Activated T-helper 1 cell treated with anti-CD3 and anti-CD28 coated beads, Interleukin-2, amount 50 U/mL, for 16 hours (primary cell): Measurements from ENCODE around the gene SPIRE2.
A peak's percentile ranks its signal among the peaks of the same experiment; 100 is the strongest.
"Not testable (repeated sequence)": the region's sequence is repeated elsewhere in the genome, so short reads cannot be mapped to it uniquely, and the experiment has no call there.

ENCODE experiments used
- DNase-seq, 2 donors: peaks; one replicate each; pipeline ENCODE4 v3.0.0-alpha.2; 2020; ENCODE audit warnings: low read depth in 1 of 2, low spot score in 1 of 2

SPIRE2 gene

GRCh38 chr16:89862732-89863131 is 34.5 kb downstream of the SPIRE2 start:
- no peak for DNase-seq

DNA sequence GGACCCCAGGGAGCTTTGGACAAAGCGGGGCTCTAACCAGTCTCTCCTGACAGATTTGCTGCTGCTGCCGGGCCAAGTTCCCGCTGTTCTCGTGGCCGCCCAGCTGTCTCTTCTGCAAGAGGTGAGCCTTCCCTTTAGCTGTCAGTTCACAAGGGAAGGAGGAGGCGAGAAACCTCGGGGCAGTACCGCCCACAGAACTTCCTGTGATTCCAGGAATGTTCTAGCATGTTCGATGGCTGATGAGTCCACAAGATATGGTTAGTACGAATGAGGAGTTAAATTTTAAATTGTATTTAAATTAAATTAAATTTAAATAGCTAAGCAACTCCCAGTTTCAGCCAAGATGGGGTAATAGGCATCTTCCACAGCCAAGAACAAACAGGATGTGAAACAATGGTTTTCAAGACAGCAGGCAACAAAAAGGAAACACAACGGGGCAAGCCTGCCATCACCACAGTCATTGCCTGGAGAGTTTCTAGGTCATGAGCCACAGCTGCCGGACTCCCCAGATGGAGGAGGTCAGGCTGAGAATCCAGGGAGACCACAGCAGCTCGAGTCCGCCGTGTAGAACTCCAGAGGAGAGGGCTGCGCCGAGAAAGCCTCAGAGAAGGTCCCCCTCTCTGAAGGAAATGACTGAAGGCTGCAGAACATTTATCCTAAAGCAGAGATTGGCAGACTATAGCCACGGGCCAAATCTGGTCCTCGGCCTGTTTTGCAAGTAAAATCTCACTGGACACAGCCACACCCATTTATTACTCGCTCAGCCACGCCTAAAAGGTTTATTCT is 35.7 kb downstream of the SPIRE2 start:
- peak in 1 of 2 donors; percentile 30 for DNase-seq

DNA sequence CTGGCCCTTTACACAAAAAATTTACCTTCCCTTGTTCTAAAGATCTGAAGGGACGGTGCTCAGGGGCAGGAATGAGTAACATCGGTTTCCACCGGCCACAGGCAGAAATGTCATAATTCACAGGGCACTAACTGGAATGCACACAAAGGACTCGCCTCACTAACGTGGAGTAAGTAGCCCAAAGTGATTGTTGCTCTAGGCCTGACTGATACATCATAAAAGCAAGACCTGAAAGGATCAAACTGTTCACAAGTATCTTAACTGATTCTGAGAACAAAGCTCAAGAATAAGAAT is 36.2 kb downstream of the SPIRE2 start:
- no peak for DNase-seq

- DNase-seq: no peak
Observed at GRCh38 chr16:89867918-89868317, 39.6 kb downstream of the SPIRE2 start.

DNA sequence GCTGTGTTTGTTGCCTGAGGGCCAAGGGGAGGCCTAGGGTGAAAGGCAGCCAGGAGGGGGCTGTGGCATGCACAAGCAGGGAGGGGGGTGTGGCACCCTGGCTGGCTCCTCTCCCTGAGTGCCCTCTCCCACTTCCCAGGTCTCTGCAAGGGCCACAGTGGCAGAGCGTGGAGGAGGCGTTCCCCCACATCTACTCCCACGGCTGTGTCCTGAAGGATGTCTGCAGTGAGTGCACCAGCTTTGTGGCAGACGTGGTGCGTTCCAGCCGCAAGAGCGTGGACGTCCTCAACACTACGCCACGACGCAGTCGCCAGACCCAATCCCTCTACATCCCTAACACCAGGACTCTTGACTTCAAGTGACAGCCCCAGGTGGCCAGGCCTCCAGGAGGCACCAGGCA is 41.6 kb downstream of the SPIRE2 start:
- no peak for DNase-seq

GRCh38 chr16:89870440-89870839 is 42.2 kb downstream of the SPIRE2 start:
- no peak for DNase-seq

DNA sequence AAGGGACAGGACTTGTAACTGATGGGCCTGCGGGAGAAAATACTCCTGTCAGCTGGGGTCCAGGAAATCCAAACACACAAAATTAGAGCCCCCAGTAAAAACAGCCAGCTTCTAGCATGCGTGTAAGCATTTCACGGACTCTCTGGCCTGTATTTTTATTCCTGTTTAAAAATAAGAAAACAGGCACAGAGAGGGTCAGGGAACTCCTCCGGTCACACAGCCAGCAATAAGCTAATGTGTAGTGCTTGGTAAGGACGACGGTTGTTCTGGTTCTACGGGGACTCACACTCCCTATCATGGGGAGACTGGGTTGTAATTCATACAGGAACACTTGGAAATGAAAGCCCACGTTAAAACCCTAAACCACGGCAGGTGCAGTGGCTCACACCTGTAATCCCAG is 43.6 kb downstream of the SPIRE2 start:
- DNase-seq: no peak

- peak; percentile 76 to 80 for DNase-seq
Observed at GRCh38 chr16:89873109-89873971, 45.1 kb downstream of the SPIRE2 start, which contains the start of gene TCF25. TCF25 (plus strand) TSS chr16:89873592; CDS start chr16:89873668, 76 bp downstream.

GRCh38 chr16:89873972-89874689 is 45.9 kb downstream of the SPIRE2 start:
- DNase-seq: peak; percentile 84 to 92

DNA sequence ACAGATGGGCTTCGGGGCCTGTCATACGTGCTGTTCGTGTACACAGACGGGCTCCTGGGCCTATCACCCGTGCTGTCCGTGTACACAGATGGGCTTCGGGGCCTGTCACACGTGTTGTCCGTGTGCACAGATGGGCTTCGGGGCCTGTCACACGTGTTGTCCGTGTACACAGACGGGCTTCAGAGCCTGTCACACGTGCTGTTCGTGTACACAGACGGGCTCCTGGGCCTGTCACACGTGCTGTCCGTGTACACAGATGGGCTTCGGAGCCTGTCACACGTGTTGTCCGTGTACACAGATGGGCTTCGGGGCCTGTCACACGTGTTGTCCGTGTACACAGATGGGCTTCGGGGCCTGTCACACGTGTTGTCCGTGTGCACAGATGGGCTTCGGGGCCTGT is 50.8 kb downstream of the SPIRE2 start:
- DNase-seq: not testable (repeated sequence)

- DNase-seq: no peak
Observed at GRCh38 chr16:89880477-89881367, 52.4 kb downstream of the SPIRE2 start.

GRCh38 chr16:89881368-89881730 is 53.1 kb downstream of the SPIRE2 start:
- no peak for DNase-seq

DNA sequence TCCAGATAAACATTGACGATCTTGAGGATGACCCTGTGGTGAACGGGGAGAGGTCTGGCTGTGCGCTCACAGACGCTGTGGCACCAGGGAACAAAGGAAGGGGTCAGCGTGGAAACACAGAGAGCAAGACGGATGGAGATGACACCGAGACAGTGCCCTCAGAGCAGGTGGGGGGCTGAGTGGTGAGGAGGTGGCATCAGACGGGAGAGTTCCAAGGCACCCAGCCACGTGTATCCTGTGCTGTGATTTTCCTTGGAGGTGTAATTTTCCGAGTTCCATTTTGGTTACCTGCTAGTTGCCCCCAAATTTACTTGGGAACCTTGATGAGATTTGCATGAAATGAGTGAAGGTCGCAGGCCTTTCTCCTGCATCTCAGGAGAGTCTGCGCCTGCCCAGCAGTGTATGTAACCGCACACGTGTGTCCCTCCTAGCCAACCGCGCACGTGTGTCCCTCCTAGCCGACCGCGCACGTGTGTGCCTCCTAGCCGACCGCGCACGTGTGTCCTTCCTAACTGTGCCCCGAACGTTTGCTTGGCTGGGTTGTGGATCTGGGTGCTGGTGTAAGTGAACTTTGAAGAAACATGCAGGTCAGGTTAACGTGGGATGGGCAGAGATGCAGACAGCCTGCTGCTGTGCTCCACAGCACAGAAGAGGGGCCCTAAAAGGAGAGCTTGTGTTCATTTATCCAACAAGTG is 55.2 kb downstream of the SPIRE2 start:
- no peak for DNase-seq

- DNase-seq: no peak
Observed at GRCh38 chr16:89884041-89884421, 55.8 kb downstream of the SPIRE2 start.

GRCh38 chr16:89887243-89887642 is 59.0 kb downstream of the SPIRE2 start:
- DNase-seq: no peak

DNA sequence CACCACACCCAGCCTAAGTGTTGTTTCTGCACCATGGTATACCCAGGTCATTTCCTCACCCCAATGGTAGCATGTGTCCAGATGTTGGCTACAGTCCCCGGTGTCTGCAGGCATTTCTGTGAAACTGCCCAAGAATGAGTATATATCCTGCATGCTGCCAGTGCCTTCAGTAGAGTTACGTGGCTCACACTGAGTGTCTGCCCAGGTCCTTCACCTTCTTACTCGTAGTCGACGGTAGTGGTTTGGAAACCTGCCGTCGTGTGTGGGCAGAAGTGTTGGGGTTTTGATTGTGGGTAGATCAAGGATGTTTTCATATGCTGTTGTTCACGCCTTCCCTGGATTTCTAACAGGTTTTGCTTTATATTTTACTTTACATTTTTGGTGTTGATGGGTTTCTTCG is 61.9 kb downstream of the SPIRE2 start:
- no peak for DNase-seq

DNA sequence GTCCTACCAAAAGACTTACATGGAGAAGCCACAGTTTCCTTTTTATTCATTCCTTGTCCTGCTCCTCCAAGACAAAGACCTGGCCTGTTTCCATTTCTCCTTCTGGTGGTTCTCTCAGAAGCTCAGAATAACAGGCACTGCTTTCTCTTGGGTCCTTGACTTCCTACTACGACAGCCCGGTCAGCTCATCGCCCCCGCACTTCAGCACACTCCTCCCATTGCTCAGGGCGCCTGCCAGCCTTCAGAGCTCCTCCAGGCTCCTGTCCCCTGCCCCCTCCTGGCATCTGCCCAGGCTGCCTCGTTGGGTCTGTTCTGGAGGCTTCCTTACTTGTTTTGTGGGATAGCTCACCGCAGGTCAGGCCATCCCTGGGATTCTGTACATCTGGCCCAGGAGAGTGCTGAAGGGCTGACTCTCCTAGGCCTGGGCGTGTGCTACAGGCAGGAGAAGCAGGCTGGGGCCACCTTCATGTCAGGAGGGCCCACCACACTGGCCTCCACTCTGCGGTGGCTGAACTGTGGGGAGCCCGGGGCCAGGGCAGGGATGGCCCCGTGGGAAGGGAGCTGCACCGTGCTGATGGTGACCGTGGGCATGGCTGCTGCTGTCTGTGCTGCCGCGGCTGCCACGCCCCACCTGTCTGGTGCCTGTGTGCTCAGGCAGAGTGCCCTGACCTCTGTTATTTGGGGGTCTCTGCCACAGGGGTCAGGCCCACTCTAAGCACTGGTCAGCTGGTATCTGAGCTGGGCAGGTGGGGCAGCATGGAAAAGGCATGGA is 62.8 kb downstream of the SPIRE2 start:
- no peak for DNase-seq

GRCh38 chr16:89892055-89892630 is 63.9 kb downstream of the SPIRE2 start:
- DNase-seq: no peak

- DNase-seq: no peak
Observed at GRCh38 chr16:89892635-89893034, 64.4 kb downstream of the SPIRE2 start.
